Mesendoderm (in vitro differentiated cells): Measurements from ENCODE around the gene SNX8.

Experiments used
- DNase-seq: peaks from one replicate; pipeline ENCODE4 v3.0.0; 2013
- H2AK5ac ChIP-seq: 2 replicates; pipeline ENCODE4 v1.6.1; 2013; ENCODE audit warnings: low read length, inconsistent platforms
- H2BK120ac ChIP-seq: 2 replicates; pipeline ENCODE4 v1.6.1; 2013; ENCODE audit warnings: low read depth, mild to moderate bottlenecking, low read length, moderate library complexity, mixed read lengths
- H2BK15ac ChIP-seq: replicated peaks from 2 replicates; pipeline ENCODE4 v1.6.1; 2013; ENCODE audit warnings: low read depth, mild to moderate bottlenecking, moderate library complexity
- H2BK5ac ChIP-seq: 2 replicates; pipeline ENCODE4 v1.6.1; 2013; ENCODE audit warnings: low read length, inconsistent platforms
- H3K18ac ChIP-seq: 2 replicates; pipeline ENCODE4 v1.6.1; 2013; ENCODE audit warnings: mild to moderate bottlenecking, low read length, mixed read lengths
- H3K23ac ChIP-seq: one replicate; pipeline ENCODE4 v1.6.1; 2013; ENCODE audit warnings: low read length
- H3K27ac ChIP-seq: 2 replicates; pipeline ENCODE4 v1.5.1; 2013; ENCODE audit warnings: low read depth, mild to moderate bottlenecking, inconsistent platforms, low read length, moderate library complexity
- H3K27me3 ChIP-seq: 2 replicates; pipeline ENCODE4 v1.6.1; 2013; ENCODE audit warnings: low read length, control low read depth, mild to moderate bottlenecking, inconsistent platforms; ENCODE audit not compliant: insufficient read depth, poor library complexity
- H3K36me3 ChIP-seq: 2 replicates; pipeline ENCODE4 v1.6.1; 2013; ENCODE audit warnings: low read length, inconsistent platforms; ENCODE audit not compliant: control insufficient read depth, insufficient read depth
- H3K4ac ChIP-seq: one replicate; pipeline ENCODE4 v1.6.1; 2013; ENCODE audit warnings: low read depth, mild to moderate bottlenecking, low read length, moderate library complexity
- H3K4me1 ChIP-seq: 2 replicates; pipeline ENCODE4 v1.6.1; 2013; ENCODE audit warnings: low read depth, low read length, inconsistent platforms; ENCODE audit not compliant: control insufficient read depth
- H3K4me2 ChIP-seq: 2 replicates; pipeline ENCODE4 v1.6.1; 2013; ENCODE audit warnings: low read length
- H3K4me3 ChIP-seq: 2 replicates; pipeline ENCODE4 v1.5.1; 2013; ENCODE audit warnings: mild to moderate bottlenecking, low read length
- H3K56ac ChIP-seq: one replicate; pipeline ENCODE4 v1.6.1; 2013; ENCODE audit warnings: low read length
- H3K79me1 ChIP-seq: 2 replicates; pipeline ENCODE4 v1.6.1; 2013; ENCODE audit warnings: low read length, inconsistent platforms
- H3K79me2 ChIP-seq: 2 replicates; pipeline ENCODE4 v1.6.1; 2013; ENCODE audit warnings: mild to moderate bottlenecking, low read length; ENCODE audit not compliant: control insufficient read depth, insufficient read depth
- H3K9ac ChIP-seq: 2 replicates; pipeline ENCODE4 v1.6.1; 2013; ENCODE audit warnings: low read length, inconsistent platforms
- H4K5ac ChIP-seq: one replicate; pipeline ENCODE4 v1.6.1; 2013; ENCODE audit warnings: low read length
- H4K8ac ChIP-seq: one replicate; pipeline ENCODE4 v1.6.1; 2013; ENCODE audit warnings: low read depth, mild to moderate bottlenecking, control low read depth, low read length, moderate library complexity
- WGBS: extraction: QIAGEN DNeasy Blood & Tissue Kit; methylation state at CpG from one replicate; pipeline ENCODE4 v1.1.7; 2013; ENCODE audit warnings: low lambda C conversion rate, missing lambda C conversion rate; ENCODE audit not compliant: insufficient coverage; ENCODE audit errors: extremely low coverage; 5-methylcytosine and 5-hydroxymethylcytosine counted together

The SNX8 gene

GRCh38 chr7:2244404-2244995 is 69.7 kb downstream of the SNX8 start:
- H3K79me1 ChIP-seq = peaks cover 5% of the 10 kb centered on the region
- no peaks in the 10 kb centered on the region for H3K27me3 ChIP-seq
- no CpG with 5 or more reads among the region's 25 CpGs for WGBS
- no peak overlapping the region for H4K8ac ChIP-seq
- no peak overlapping the region for H2AK5ac ChIP-seq
- H3K27ac ChIP-seq = no peak overlapping the region
- no peaks in the 10 kb centered on the region for H3K36me3 ChIP-seq
- no peak overlapping the region for H3K9ac ChIP-seq
- H3K18ac ChIP-seq = no peak overlapping the region
- H4K5ac ChIP-seq = no peak overlapping the region
- H3K4me2 ChIP-seq = no peak overlapping the region
- H2BK5ac ChIP-seq = no peak overlapping the region
- no peak overlapping the region for H3K56ac ChIP-seq
- no peak overlapping the region for H3K23ac ChIP-seq
- H2BK15ac ChIP-seq = no peak overlapping the region
- H3K79me2 ChIP-seq = peaks cover 14% of the 10 kb centered on the region
- H3K4ac ChIP-seq = no peak overlapping the region
- no peak overlapping the region for H3K4me3 ChIP-seq
- DNase-seq = no peak
- no peaks in the 10 kb centered on the region for H3K4me1 ChIP-seq
- no peak overlapping the region for H2BK120ac ChIP-seq

- no peak overlapping the region for H3K23ac ChIP-seq
- H3K27ac ChIP-seq = no peak overlapping the region
- H3K9ac ChIP-seq = peak overlapping the region; percentile 25
- H4K8ac ChIP-seq = no peak overlapping the region
- H3K27me3 ChIP-seq = no peaks in the 10 kb centered on the region
- no peak overlapping the region for H3K18ac ChIP-seq
- no CpG with 5 or more reads among the region's 12 CpGs for WGBS
- no peak overlapping the region for H3K4ac ChIP-seq
- peak overlapping the region; percentile 45 for H3K56ac ChIP-seq
- peaks cover 5% of the 10 kb centered on the region for H3K79me1 ChIP-seq
- no peak overlapping the region for H2BK120ac ChIP-seq
- no peak overlapping the region for H2BK5ac ChIP-seq
- no peak overlapping the region for H2BK15ac ChIP-seq
- no peak overlapping the region for H3K4me3 ChIP-seq
- H3K36me3 ChIP-seq = peaks cover 3% of the 10 kb centered on the region
- H3K4me2 ChIP-seq = no peak overlapping the region
- no peak overlapping the region for H4K5ac ChIP-seq
- H3K79me2 ChIP-seq = peaks cover 14% of the 10 kb centered on the region
- no peak for DNase-seq
- H2AK5ac ChIP-seq = no peak overlapping the region
- H3K4me1 ChIP-seq = no peaks in the 10 kb centered on the region
These were observed 70.8 kb downstream of the SNX8 start for GRCh38 chr7:2243458-2243857.

- WGBS = no CpG with 5 or more reads among the region's 21 CpGs
- Histone ChIP-seq H2AK5ac (no peak overlapping the region), H3K4me1 (no peaks in the 10 kb centered on the region), H3K4me2 (peak overlapping the region; percentile 72), H3K18ac (peak overlapping the region; percentile 86), H4K8ac (peak overlapping the region; percentile 97), H3K4ac (no peak overlapping the region), H3K56ac (peak overlapping the region; percentile 83), H4K5ac (no peak overlapping the region), H3K4me3 (peak overlapping the region; percentile 75), H3K27ac (no peak overlapping the region), H3K9ac (peak overlapping the region; percentile 82), H2BK120ac (no peak overlapping the region), H3K23ac (no peak overlapping the region), H3K79me1 (peaks cover 5% of the 10 kb centered on the region), H3K79me2 (peaks cover 14% of the 10 kb centered on the region), H3K27me3 (no peaks in the 10 kb centered on the region), H3K36me3 (peaks cover 3% of the 10 kb centered on the region), H2BK5ac (no peak overlapping the region), H2BK15ac (no peak overlapping the region)
- DNase-seq = peak; percentile 62
These were observed 71.5 kb downstream of the SNX8 start for GRCh38 chr7:2242541-2243429.

GRCh38 chr7:2241580-2242540 is 72.4 kb downstream of the SNX8 start, which contains the start of the genes MRM2 and NUDT1:
MRM2 (minus strand) TSS chr7:2242205; CDS start chr7:2242169, 36 bp downstream.
NUDT1 (plus strand) TSS chr7:2242226; CDS start chr7:2244575, 2,349 bp downstream.
- peak within 1 kb of the TSS; percentile 41 for H3K4ac ChIP-seq
- H4K8ac ChIP-seq = peak within 1 kb of the TSS; percentile 97
- H3K18ac ChIP-seq = peak within 1 kb of the TSS; percentile 98
- no peaks in the 10 kb centered on the region for H3K27me3 ChIP-seq
- WGBS = no CpG with 5 or more reads among the region's 81 CpGs
- H3K27ac ChIP-seq = no peak within 1 kb of the TSS
- peak; percentile 86 for DNase-seq
- H3K79me2 ChIP-seq = peaks cover 14% of the 10 kb centered on the region
- H3K23ac ChIP-seq = no peak within 1 kb of the TSS
- H3K4me2 ChIP-seq = peak within 1 kb of the TSS; percentile 83
- H2AK5ac ChIP-seq = no peak within 1 kb of the TSS
- H2BK5ac ChIP-seq = no peak within 1 kb of the TSS
- peak within 1 kb of the TSS; percentile 93 for H3K4me3 ChIP-seq
- H3K36me3 ChIP-seq = peaks cover 6% of the 10 kb centered on the region
- H3K9ac ChIP-seq = peak within 1 kb of the TSS; percentile 82
- peak within 1 kb of the TSS; percentile 98 for H3K56ac ChIP-seq
- H2BK15ac ChIP-seq = no peak within 1 kb of the TSS
- no peaks in the 10 kb centered on the region for H3K4me1 ChIP-seq
- peaks cover 5% of the 10 kb centered on the region for H3K79me1 ChIP-seq
- no peak within 1 kb of the TSS for H4K5ac ChIP-seq
- H2BK120ac ChIP-seq = no peak within 1 kb of the TSS

GRCh38 chr7:2239242-2239641 is 75.0 kb downstream of the SNX8 start:
- Histone ChIP-seq H3K27me3 (no peaks in the 10 kb centered on the region), H3K4ac (no peak overlapping the region), H4K5ac (no peak overlapping the region), H4K8ac (no peak overlapping the region), H2AK5ac (no peak overlapping the region), H2BK15ac (no peak overlapping the region), H3K79me1 (peaks cover 7% of the 10 kb centered on the region), H3K18ac (no peak overlapping the region), H3K9ac (no peak overlapping the region), H3K23ac (no peak overlapping the region), H3K4me3 (no peak overlapping the region), H3K36me3 (peaks cover 13% of the 10 kb centered on the region), H3K4me2 (no peak overlapping the region), H3K4me1 (no peaks in the 10 kb centered on the region), H2BK120ac (no peak overlapping the region), H3K27ac (no peak overlapping the region), H3K79me2 (peaks cover 14% of the 10 kb centered on the region), H2BK5ac (no peak overlapping the region), H3K56ac (no peak overlapping the region)
- WGBS = no CpG with 5 or more reads among the region's 17 CpGs
- no peak for DNase-seq
